ENCODE results near the gene SNX25.

- TF ChIP-seq YY1 (IDR thresholded peaks at IDR 0.05; ENCODE audit: low read depth), result no peak
- TF ChIP-seq EGR1 (IDR thresholded peaks at IDR 0.05), result no peak
- no peak for TF ChIP-seq TEAD4 (IDR thresholded peaks at IDR 0.05)
- TF ChIP-seq RAD21 (IDR thresholded peaks at IDR 0.05; ENCODE audit: low read depth), result no peak
Observed at GRCh38 chr4:185282968-185283367, 73.6 kb downstream of the SNX25 start.

Measured in Ishikawa (cell line).